Trophoblast cell (in vitro differentiated cells and primary cell): ENCODE measurements around the gene ATG16L1.

Experiments used
- DNase-seq, 2 donors: peaks; one replicate each; pipeline ENCODE4 v3.0.0-alpha.2; 2016
- H2AFZ ChIP-seq: 2 replicates; pipeline ENCODE4 v1.6.1; 2013; ENCODE audit warnings: low read length, moderate library complexity, mild to moderate bottlenecking; ENCODE audit not compliant: insufficient read depth, poor library complexity
- H2AK5ac ChIP-seq: 2 replicates; pipeline ENCODE4 v1.6.1; 2013; ENCODE audit warnings: mild to moderate bottlenecking, low read length
- H2BK120ac ChIP-seq: 2 replicates; pipeline ENCODE4 v1.6.1; 2013; ENCODE audit warnings: low read length, mild to moderate bottlenecking, moderate library complexity; ENCODE audit not compliant: insufficient read depth, poor library complexity
- H2BK12ac ChIP-seq: 2 replicates; pipeline ENCODE4 v1.6.1; 2013; ENCODE audit warnings: mild to moderate bottlenecking, low read length, moderate library complexity
- H2BK5ac ChIP-seq: 2 replicates; pipeline ENCODE4 v1.6.1; 2013; ENCODE audit warnings: low read length, low read depth, moderate library complexity, mild to moderate bottlenecking; ENCODE audit not compliant: poor library complexity
- H3K14ac ChIP-seq: 2 replicates; pipeline ENCODE4 v1.6.1; 2013; ENCODE audit warnings: mild to moderate bottlenecking, low read length
- H3K18ac ChIP-seq: 2 replicates; pipeline ENCODE4 v1.6.1; 2013; ENCODE audit warnings: mild to moderate bottlenecking, low read length
- H3K23ac ChIP-seq: 2 replicates; pipeline ENCODE4 v1.6.1; 2013; ENCODE audit warnings: low read length
- H3K27ac ChIP-seq: 2 replicates; pipeline ENCODE4 v1.5.1; 2013; ENCODE audit warnings: low read depth, mild to moderate bottlenecking, inconsistent platforms, low read length, moderate library complexity
- H3K27me3 ChIP-seq: 2 replicates; pipeline ENCODE4 v1.6.1; 2013; ENCODE audit warnings: inconsistent platforms, mild to moderate bottlenecking, low read length, moderate library complexity; ENCODE audit not compliant: insufficient read depth
- H3K36me3 ChIP-seq, 2 experiments: 1 replicate in 1 of 2; 2 replicates in 1 of 2; pipeline ENCODE4 v1.6.1; 2013; ENCODE audit warnings: low read length in 2 of 2, mild to moderate bottlenecking in 2 of 2, moderate library complexity in 1 of 2; ENCODE audit not compliant: insufficient read depth in 2 of 2, control insufficient read depth in 1 of 2
- H3K4ac ChIP-seq: 2 replicates; pipeline ENCODE4 v1.6.1; 2013; ENCODE audit warnings: low read depth, mild to moderate bottlenecking, low read length, moderate library complexity
- H3K4me1 ChIP-seq, 2 experiments: 1 replicate in 1 of 2; 2 replicates in 1 of 2; pipeline ENCODE4 v1.6.1; 2013; ENCODE audit warnings: low read length in 2 of 2, mild to moderate bottlenecking in 2 of 2, moderate library complexity in 1 of 2; ENCODE audit not compliant: insufficient read depth in 2 of 2, control insufficient read depth in 1 of 2
- H3K4me2 ChIP-seq: 2 replicates; pipeline ENCODE4 v1.6.1; 2013; ENCODE audit warnings: inconsistent platforms, mild to moderate bottlenecking, low read length, moderate library complexity
- H3K4me3 ChIP-seq: 2 replicates; pipeline ENCODE4 v1.5.1; 2013; ENCODE audit warnings: mild to moderate bottlenecking, low read depth, low read length, inconsistent platforms
- H3K79me1 ChIP-seq: one replicate; pipeline ENCODE4 v1.6.1; 2013; ENCODE audit warnings: low read length
- H3K79me2 ChIP-seq: 2 replicates; pipeline ENCODE4 v1.6.1; 2013; ENCODE audit warnings: low read length, mild to moderate bottlenecking; ENCODE audit not compliant: control insufficient read depth, insufficient read depth, poor library complexity
- H3K9ac ChIP-seq: 2 replicates; pipeline ENCODE4 v1.6.1; 2013; ENCODE audit warnings: mild to moderate bottlenecking, low read length
- H3K9me3 ChIP-seq: 2 replicates; pipeline ENCODE4 v1.6.1; 2013; ENCODE audit warnings: low read depth, mild to moderate bottlenecking, control low read depth, inconsistent platforms, low read length; ENCODE audit not compliant: insufficient read depth
- H4K12ac ChIP-seq: 2 replicates; pipeline ENCODE4 v1.6.1; 2013; ENCODE audit warnings: low read depth, mild to moderate bottlenecking, low read length, moderate library complexity
- H4K8ac ChIP-seq: 2 replicates; pipeline ENCODE4 v1.6.1; 2013; ENCODE audit warnings: low read depth, mild to moderate bottlenecking, low read length, moderate library complexity
- H4K91ac ChIP-seq: one replicate; pipeline ENCODE4 v1.6.1; 2013; ENCODE audit warnings: low read depth, mild to moderate bottlenecking, low read length, moderate library complexity
- WGBS: extraction: QIAGEN DNeasy Blood & Tissue Kit; methylation state at CpG from one replicate; pipeline ENCODE4 v1.1.7; 2013; ENCODE audit warnings: missing lambda C conversion rate; ENCODE audit not compliant: insufficient read length, insufficient coverage; ENCODE audit errors: extremely low coverage; 5-methylcytosine and 5-hydroxymethylcytosine counted together

Gene ATG16L1

DNA sequence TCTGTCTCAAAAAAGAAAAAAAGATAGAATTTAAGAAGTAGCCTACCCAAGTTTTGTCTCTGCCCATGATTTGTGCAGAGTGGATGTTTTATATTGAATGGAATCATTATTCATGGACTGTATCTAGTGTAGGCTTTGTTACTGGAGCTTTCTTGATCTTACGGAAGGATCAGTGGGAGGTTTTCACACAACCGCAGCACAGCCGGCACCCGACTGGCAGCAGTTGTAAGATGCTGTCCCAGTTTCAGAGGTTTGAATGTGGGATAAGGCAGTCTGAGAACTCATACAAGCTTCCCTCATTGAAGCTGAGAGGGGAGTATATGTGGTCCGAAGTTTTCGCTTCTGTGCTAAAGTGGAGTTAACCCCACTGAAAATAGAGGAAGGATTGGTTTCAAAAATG is 36.4 kb downstream of the ATG16L1 start:
- no peak overlapping the region for H3K4me2 ChIP-seq
- no peak overlapping the region for H4K91ac ChIP-seq
- peaks cover 0 to 5% of the 10 kb centered on the region in 2 experiments for H3K4me1 ChIP-seq
- H3K27me3 ChIP-seq, result no peaks in the 10 kb centered on the region
- H2BK12ac ChIP-seq, result no peak overlapping the region
- no peak overlapping the region for H2BK5ac ChIP-seq
- no peak overlapping the region for H2BK120ac ChIP-seq
- no peak overlapping the region for H3K18ac ChIP-seq
- no peak overlapping the region for H3K9ac ChIP-seq
- no peak overlapping the region for H4K12ac ChIP-seq
- no peak overlapping the region for H3K4me3 ChIP-seq
- H2AK5ac ChIP-seq, result no peak overlapping the region
- no peaks in the 10 kb centered on the region for H3K9me3 ChIP-seq
- no peak overlapping the region for H3K23ac ChIP-seq
- no peak overlapping the region for H3K4ac ChIP-seq
- no peak overlapping the region for H2AFZ ChIP-seq
- no peak overlapping the region for H3K27ac ChIP-seq
- no peak overlapping the region for H4K8ac ChIP-seq
- peaks cover 23 to 58% of the 10 kb centered on the region in 2 experiments for H3K36me3 ChIP-seq
- no CpG with 5 or more reads among the region's 6 CpGs for WGBS
- no peaks in the 10 kb centered on the region for H3K79me1 ChIP-seq
- DNase-seq, result no peak
- no peaks in the 10 kb centered on the region for H3K79me2 ChIP-seq
- no peak overlapping the region for H3K14ac ChIP-seq

DNA sequence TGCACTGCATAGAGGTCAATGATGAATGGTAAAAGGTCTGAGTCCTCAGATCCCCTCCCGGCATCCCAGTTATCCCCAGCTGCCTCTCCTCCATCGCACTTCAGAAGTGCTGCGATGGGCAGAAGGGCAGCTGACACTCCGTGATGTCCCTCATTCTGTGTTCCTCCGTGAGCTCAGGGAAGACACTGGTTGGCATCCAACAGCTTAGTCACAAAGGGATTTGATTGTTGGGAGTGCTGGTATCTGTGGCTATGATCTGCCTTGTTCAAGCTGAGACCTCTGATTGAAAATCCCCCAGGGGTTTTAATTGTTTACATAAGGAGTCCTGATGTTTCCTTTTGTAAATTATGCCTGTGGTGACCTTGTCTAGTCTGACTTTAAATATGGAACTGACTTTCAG is 37.2 kb downstream of the ATG16L1 start:
- H3K14ac ChIP-seq, result no peak overlapping the region
- no peak overlapping the region for H3K9ac ChIP-seq
- H2AFZ ChIP-seq, result no peak overlapping the region
- peaks cover 30 to 64% of the 10 kb centered on the region in 2 experiments for H3K36me3 ChIP-seq
- H3K79me2 ChIP-seq, result no peaks in the 10 kb centered on the region
- H3K18ac ChIP-seq, result no peak overlapping the region
- no peaks in the 10 kb centered on the region for H3K9me3 ChIP-seq
- no peak overlapping the region for H2BK5ac ChIP-seq
- H4K12ac ChIP-seq, result no peak overlapping the region
- H3K79me1 ChIP-seq, result no peaks in the 10 kb centered on the region
- no peak overlapping the region for H2BK12ac ChIP-seq
- no peak overlapping the region for H4K91ac ChIP-seq
- no peak overlapping the region for H3K4ac ChIP-seq
- WGBS, result no CpG with 5 or more reads among the region's 5 CpGs
- peak overlapping the region; percentile 61 for H3K4me3 ChIP-seq
- H2AK5ac ChIP-seq, result no peak overlapping the region
- H3K23ac ChIP-seq, result peak overlapping the region; percentile 74
- no peaks in the 10 kb centered on the region for H3K27me3 ChIP-seq
- no peak overlapping the region for H2BK120ac ChIP-seq
- no peak overlapping the region for H3K4me2 ChIP-seq
- DNase-seq, result no peak
- peaks cover 0 to 5% of the 10 kb centered on the region in 2 experiments for H3K4me1 ChIP-seq
- H4K8ac ChIP-seq, result no peak overlapping the region
- no peak overlapping the region for H3K27ac ChIP-seq

DNA sequence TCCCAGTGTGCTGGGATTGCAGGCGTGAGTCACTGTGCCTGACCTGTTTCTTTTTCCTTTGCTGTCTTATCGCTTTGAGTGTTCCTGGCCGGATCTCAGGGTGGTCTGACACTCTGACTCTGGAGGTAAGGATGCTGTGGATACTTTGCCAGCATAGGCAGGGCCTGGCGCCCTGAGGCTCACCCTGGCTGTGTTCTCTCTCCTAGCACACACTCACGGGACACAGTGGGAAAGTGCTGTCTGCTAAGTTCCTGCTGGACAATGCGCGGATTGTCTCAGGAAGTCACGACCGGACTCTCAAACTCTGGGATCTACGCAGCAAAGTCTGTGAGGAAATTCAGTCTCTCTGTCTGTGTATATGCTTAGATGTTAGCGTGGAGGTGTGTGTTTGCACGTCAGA is 38.2 kb downstream of the ATG16L1 start:
- H3K18ac ChIP-seq, result no peak overlapping the region

DNA sequence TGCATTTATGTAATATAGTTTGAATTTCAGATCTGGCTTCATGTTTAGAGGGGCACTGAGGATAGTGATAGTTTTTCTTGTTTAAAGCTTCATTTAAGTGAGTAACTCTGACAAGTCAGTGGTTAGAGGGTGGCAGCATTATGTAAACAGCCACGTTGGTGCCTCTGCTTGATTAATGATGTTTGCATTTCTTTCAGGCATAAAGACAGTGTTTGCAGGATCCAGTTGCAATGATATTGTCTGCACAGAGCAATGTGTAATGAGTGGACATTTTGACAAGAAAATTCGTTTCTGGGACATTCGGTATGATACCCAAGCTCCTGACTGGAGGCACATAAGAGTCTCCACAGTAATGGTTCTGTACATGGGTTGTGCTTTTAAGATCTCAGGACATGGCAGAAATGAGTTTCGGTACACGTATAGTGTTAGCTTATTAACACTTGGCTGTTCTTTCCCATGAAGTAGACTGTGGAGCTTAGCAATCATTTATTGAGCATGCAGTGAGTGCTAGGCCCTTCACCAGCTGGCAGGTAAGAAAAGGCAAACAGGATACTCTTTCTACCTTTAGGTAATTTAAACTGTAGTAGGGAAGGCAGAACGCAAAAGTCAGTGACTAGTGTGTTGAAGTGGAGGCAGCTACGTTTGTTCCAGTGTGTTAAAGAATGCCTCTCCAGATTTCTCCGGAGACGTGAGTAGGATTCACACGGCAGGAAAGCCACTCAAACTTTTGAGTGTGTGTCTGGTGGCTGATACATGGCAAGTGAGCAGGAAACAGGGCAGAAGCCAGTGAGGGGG is 38.8 kb downstream of the ATG16L1 start:
- H3K9ac ChIP-seq, result no peak overlapping the region
- no peak overlapping the region for H4K8ac ChIP-seq
- H3K14ac ChIP-seq, result no peak overlapping the region
- H2BK12ac ChIP-seq, result no peak overlapping the region
- H3K4me2 ChIP-seq, result no peak overlapping the region
- no peak overlapping the region for H3K27ac ChIP-seq
- H3K79me2 ChIP-seq, result no peaks in the 10 kb centered on the region
- H3K4ac ChIP-seq, result no peak overlapping the region
- no peak overlapping the region for H2BK120ac ChIP-seq
- H2AK5ac ChIP-seq, result no peak overlapping the region
- H4K12ac ChIP-seq, result no peak overlapping the region
- H3K4me3 ChIP-seq, result no peak overlapping the region
- H2BK5ac ChIP-seq, result no peak overlapping the region
- WGBS, result no CpG with 5 or more reads among the region's 10 CpGs
- H4K91ac ChIP-seq, result no peak overlapping the region
- H3K79me1 ChIP-seq, result no peaks in the 10 kb centered on the region
- H3K23ac ChIP-seq, result no peak overlapping the region
- H3K27me3 ChIP-seq, result no peaks in the 10 kb centered on the region
- peaks cover 0 to 5% of the 10 kb centered on the region in 2 experiments for H3K4me1 ChIP-seq
- no peaks in the 10 kb centered on the region for H3K9me3 ChIP-seq
- H2AFZ ChIP-seq, result no peak overlapping the region
- H3K18ac ChIP-seq, result no peak overlapping the region
- H3K36me3 ChIP-seq, result peaks cover 40 to 71% of the 10 kb centered on the region in 2 experiments
- no peak for DNase-seq

More for the DNA sequence above, 38.2 kb downstream of the ATG16L1 start:
- Histone ChIP-seq H2BK120ac (no peak overlapping the region), H3K27ac (no peak overlapping the region), H4K12ac (no peak overlapping the region), H3K4me3 (no peak overlapping the region), H2BK12ac (no peak overlapping the region), H3K23ac (no peak overlapping the region), H3K36me3 (peaks cover 39 to 70% of the 10 kb centered on the region in 2 experiments), H3K79me1 (no peaks in the 10 kb centered on the region), H2AFZ (no peak overlapping the region), H4K8ac (no peak overlapping the region), H3K9me3 (no peaks in the 10 kb centered on the region), H4K91ac (no peak overlapping the region), H3K79me2 (no peaks in the 10 kb centered on the region), H3K4me2 (no peak overlapping the region), H2AK5ac (no peak overlapping the region), H2BK5ac (no peak overlapping the region), H3K4ac (no peak overlapping the region), H3K4me1 (peaks cover 0 to 5% of the 10 kb centered on the region in 2 experiments), H3K9ac (no peak overlapping the region), H3K14ac (no peak overlapping the region), H3K27me3 (no peaks in the 10 kb centered on the region)
- no CpG with 5 or more reads among the region's 12 CpGs for WGBS
- no peak for DNase-seq
